HepG2 (cell line): ENCODE data around the gene WDR7. TPM values are rescaled to one million over a fixed set of nuclear protein-coding genes. Genes with fewer than 3 reads are reported as not detected.

ENCODE experiments used
- ATAC-seq: fragments of 200-7000 bp; cut with Tn5 transposase; 3 replicates; pipeline ENCODE4 v1.9.1; 2020; ENCODE audit warnings: mild to moderate bottlenecking, moderate library complexity
- BruUV-seq: library from RNA; stranded (reverse); fragments of 400-500 nt; replicated peaks from 2 replicates; lab custom pipeline; 2021; lab: Mats Ljungman, UMichigan
- CTCF ChIA-PET: fragments of 300-600 bp; formaldehyde crosslinking; extraction: SDS; loops from one replicate; lab custom pipeline; 2021; ENCODE audit warnings: low total read pairs, inconsistent platforms, low intra/inter-chr PET ratio; lab: Yijun Ruan, JAX
- POLR2A ChIA-PET: fragments of 350-600 bp; sonication (Branson Sonifier 250); formaldehyde crosslinking; loops from one replicate; lab custom pipeline; 2020; ENCODE audit warnings: antibody characterized with exemption, inconsistent platforms; lab: Yijun Ruan, JAX
- DNase-seq: peaks from one replicate; pipeline ENCODE4 v3.0.0-alpha.2; 2015; ENCODE audit warnings: low spot score
- FAIRE-seq: peaks from 3 replicates; lab custom pipeline; 2011; peaks lifted over from hg19 to GRCh38; lab: Jason Lieb, UNC
- H2AFZ ChIP-seq: one replicate; pipeline ENCODE4 v1.6.1; 2011; ENCODE audit warnings: low read length, inconsistent platforms
- H3K27ac ChIP-seq: fragments of 300-600 bp; 3 replicates; pipeline ENCODE4 v1.8.0; 2011; ENCODE audit warnings: mixed run types, mild to moderate bottlenecking, mixed read lengths, low read length, inconsistent platforms; ENCODE audit not compliant: insufficient read depth; ENCODE audit errors: extremely low read length
- H3K27me3 ChIP-seq, 2 experiments: fragments of 200-600 bp in 1 of 2; 2 replicates in 1 of 2; 3 replicates in 1 of 2; pipeline versions ENCODE4 v1.6.0 to v1.8.0; 2011; ENCODE audit warnings: low read length in 2 of 2, mild to moderate bottlenecking in 2 of 2, moderate library complexity in 2 of 2, inconsistent platforms in 1 of 2; ENCODE audit not compliant: insufficient read depth in 2 of 2, control insufficient read depth in 1 of 2
- H3K36me3 ChIP-seq, 2 experiments: fragments of 200-600 bp in 1 of 2; replicated peaks in 1 of 2; 2 replicates in 1 of 2; 3 replicates in 1 of 2; pipeline versions ENCODE4 v1.5.1 to v1.8.0; 2011; ENCODE audit warnings: low read length in 2 of 2, inconsistent platforms in 1 of 2; ENCODE audit not compliant: insufficient read depth in 2 of 2, control insufficient read depth in 1 of 2
- H3K4me1 ChIP-seq: 2 replicates; pipeline ENCODE4 v1.5.1; 2012; ENCODE audit warnings: low read length, inconsistent platforms; ENCODE audit not compliant: insufficient read depth
- H3K4me2 ChIP-seq: 2 replicates; pipeline ENCODE4 v1.6.0; 2011; ENCODE audit warnings: low read depth, low read length, inconsistent platforms
- H3K4me3 ChIP-seq, 3 experiments: fragments of 200-600 bp in 1 of 3; sonication (generic), shearing (Covaris generic) in 1 of 3; replicated peaks in 1 of 3; 2 replicates each; pipeline ENCODE4 v1.5.1; 2011 to 2016; ENCODE audit warnings: low read length in 3 of 3, inconsistent platforms in 2 of 3, low read depth in 2 of 3, mild to moderate bottlenecking in 2 of 3, control low read depth in 1 of 3, mixed read lengths in 1 of 3; ENCODE audit not compliant: insufficient read depth in 1 of 3
- H3K79me2 ChIP-seq: one replicate; pipeline ENCODE4 v1.6.1; 2011; ENCODE audit warnings: low read length, inconsistent platforms; ENCODE audit not compliant: insufficient read depth
- H3K9ac ChIP-seq: 2 replicates; pipeline ENCODE4 v1.6.0; 2011; ENCODE audit warnings: mild to moderate bottlenecking, low read depth, low read length, inconsistent platforms; ENCODE audit not compliant: insufficient read depth
- H3K9me3 ChIP-seq: 2 replicates; pipeline ENCODE4 v1.5.1; 2012; ENCODE audit warnings: mild to moderate bottlenecking, low read length
- H4K20me1 ChIP-seq: 2 replicates; pipeline ENCODE4 v1.6.0; 2011; ENCODE audit warnings: inconsistent platforms, mild to moderate bottlenecking, low read length, moderate library complexity; ENCODE audit not compliant: insufficient read depth
- AGO1 ChIP-seq: fragments of 200-400 bp; formaldehyde crosslinking; IDR thresholded peaks from 2 replicates; pipeline ENCODE4 v1.6.1; 2017; ENCODE audit warnings: mild to moderate bottlenecking, low read depth, low read length, moderate library complexity; ENCODE audit not compliant: poor library complexity, severe bottlenecking
- ELF4 ChIP-seq: sonication (generic); formaldehyde crosslinking; IDR thresholded peaks from 2 replicates; pipeline ENCODE4 v1.5.0; 2020; ENCODE audit warnings: missing genetic modification reagents, mild to moderate bottlenecking, moderate library complexity, borderline replicate concordance
- HIVEP1 ChIP-seq: sonication (generic); formaldehyde crosslinking; IDR thresholded peaks from 2 replicates; pipeline ENCODE4 v1.4.0; 2020; ENCODE audit warnings: mild to moderate bottlenecking, missing genetic modification reagents
- MTA3 ChIP-seq: sonication (generic); formaldehyde crosslinking; IDR thresholded peaks from 2 replicates; pipeline ENCODE4 v1.4.0; 2020; ENCODE audit warnings: missing genetic modification reagents
- NFATC3 ChIP-seq: sonication (generic); formaldehyde crosslinking; IDR thresholded peaks from 2 replicates; pipeline ENCODE4 v1.5.1; 2020; ENCODE audit warnings: mild to moderate bottlenecking, missing genetic modification reagents
- NR2F6 ChIP-seq, 2 experiments: IDR thresholded peaks; 2 replicates each; pipeline ENCODE4 v1.6.1; 2016; ENCODE audit warnings: antibody characterized with exemption in 1 of 2, mild to moderate bottlenecking in 1 of 2
- RARA ChIP-seq: IDR thresholded peaks from 2 replicates; pipeline ENCODE4 v1.6.1; 2016; ENCODE audit warnings: missing genetic modification reagents, missing compliant biosample characterization
- ZBED4 ChIP-seq: sonication (generic); formaldehyde crosslinking; IDR thresholded peaks from 2 replicates; pipeline ENCODE4 v1.4.0; 2020; ENCODE audit warnings: missing genetic modification reagents, borderline replicate concordance
- ZNF256 ChIP-seq: sonication (generic); formaldehyde crosslinking; conservative IDR thresholded peaks from 2 replicates; pipeline ENCODE4 v1.4.0; 2020; ENCODE audit warnings: missing genetic modification reagents
- ZNF292 ChIP-seq: sonication (generic); formaldehyde crosslinking; IDR thresholded peaks from 2 replicates; pipeline ENCODE4 v1.8.1; 2022; ENCODE audit warnings: mild to moderate bottlenecking, low read depth, missing genetic modification reagents, borderline replicate concordance
- ZNF691 ChIP-seq: sonication (generic); formaldehyde crosslinking; IDR thresholded peaks from 2 replicates; pipeline ENCODE4 v1.4.0; 2020; ENCODE audit warnings: missing genetic modification reagents, low read depth, mild to moderate bottlenecking, borderline replicate concordance
- ZNF770 ChIP-seq: sonication (generic); formaldehyde crosslinking; IDR thresholded peaks from 2 replicates; pipeline ENCODE4 v1.5.0; 2020; ENCODE audit warnings: mild to moderate bottlenecking, missing genetic modification reagents
- ZSCAN21 ChIP-seq: sonication (generic); formaldehyde crosslinking; IDR thresholded peaks from 2 replicates; pipeline ENCODE4 v1.8.0; 2022; ENCODE audit warnings: mild to moderate bottlenecking, missing genetic modification reagents, moderate library complexity, borderline replicate concordance
- WGBS: methylation state at CpG from one replicate; pipeline ENCODE4 v1.1.6; 2017; ENCODE audit warnings: low lambda C conversion rate; 5-methylcytosine and 5-hydroxymethylcytosine counted together
- in situ Hi-C: cut with HindIII; loops from 2 replicates; pipeline ENCODE4 v1.10.0; 2017; ENCODE audit warnings: low pct_unique_long_range_greater_than_20kb; ENCODE audit not compliant: extremely low pct_ligation_motif_present
- intact Hi-C: fragments of 100-400 bp; cut with micrococcal nuclease; formaldehyde crosslinking; loops from one replicate; pipeline ENCODE4 v1.10.0; 2022; ENCODE audit not compliant: unreplicated experiment
- polyA plus RNA-seq, 8 experiments: library from polyadenylated mRNA; depleted of rRNA in 3 of 8; stranded (reverse) in 7 of 8; unstranded in 1 of 8; fragments of >200 nt; fragmentation: Illumina TruSeq in 4 of 8; extraction: Trizol in 4 of 8; gene quantifications; 2 replicates each; pipeline versions ENCODE4 v1.2.1 to v1.2.3, GENCODE V29; 2011 to 2016; ENCODE audit warnings: low read depth in 4 of 8, missing spikeins in 1 of 8, mixed read lengths in 1 of 8; ENCODE audit not compliant: insufficient read depth in 1 of 8
- total RNA-seq, 5 experiments: library from RNA; depleted of rRNA; stranded (reverse); fragments of >200 nt; fragmentation: Illumina TruSeq; extraction: Trizol; gene quantifications; 2 replicates each; pipeline ENCODE4 v1.2.3, GENCODE V29; 2016; ENCODE audit warnings: low read depth in 1 of 5

Gene WDR7
- total and polyA plus RNA-seq, 2 of the 13 experiments (the other 11 are each of a cell fraction or from before 2014, with no cell fraction given): 2.0 to 7.8 TPM

GRCh38 chr18:56639571-56639970 is 11.6 kb upstream of the WDR7 start:
- H3K79me2 ChIP-seq: peaks cover 38% of the 10 kb centered on the region
- no peak for FAIRE-seq
- TF ChIP-seq RARA (CRISPR knock-in tag): no peak
- no peak for TF ChIP-seq ZNF256
- no peak for TF ChIP-seq AGO1
- TF ChIP-seq HIVEP1 (CRISPR knock-in tag): no peak
- no peak for TF ChIP-seq ZNF292 (CRISPR knock-in tag)
- TF ChIP-seq ZNF770 (CRISPR knock-in tag): no peak
- no peak for TF ChIP-seq ZSCAN21 (CRISPR knock-in tag)
- no peak for TF ChIP-seq ZNF691 (CRISPR knock-in tag)
- TF ChIP-seq ELF4 (CRISPR knock-in tag): no peak
- no peak for TF ChIP-seq MTA3 (CRISPR knock-in tag)
- no peak for TF ChIP-seq NFATC3 (CRISPR knock-in tag)
- TF ChIP-seq NR2F6 (IDR thresholded peaks at IDR 0.05): no peak
- TF ChIP-seq NR2F6 (CRISPR knock-in tag; IDR thresholded peaks at IDR 0.05): no peak
- TF ChIP-seq ZBED4 (CRISPR knock-in tag): no peak
- TF ChIP-seq, all 625 proteins: peak for 0
- Histone ChIP-seq H3K27me3 (no peaks in the 10 kb centered on the region; a peak in 1 of 5 replicates), H3K27ac (no peak overlapping the region), H3K9ac (peak overlapping the region; percentile 85), H3K4me3 (peak overlapping the region in 2 of 3 experiments; percentile 73 to 99; a peak in 2 of 6 replicates), H3K36me3 (peaks cover 3 to 4% of the 10 kb centered on the region in 2 experiments; a peak in 2 of 5 replicates), H3K4me2 (peak overlapping the region; percentile 92), H4K20me1 (peaks cover 23% of the 10 kb centered on the region), H2AFZ (no peak overlapping the region), H3K9me3 (no peaks in the 10 kb centered on the region), H3K4me1 (peaks cover 39% of the 10 kb centered on the region)
- intact Hi-C loops (no loop called here), in situ Hi-C loops (no loop called here)
- POLR2A ChIA-PET: interaction anchor here (3.4 kb wide), 1 partner anchor 12 kb away, joined by 32 read pairs; the partner anchor contains the start of gene WDR7
- ATAC-seq: no peak
- BruUV-seq: no TSS peak
- DNase-seq: no peak
- CTCF ChIA-PET: no interaction called here
- 95% methylated on average over 9 of the region's 9 CpGs for WGBS
